ENCODE data around the gene CUL4A. TPM values are rescaled to one million over a fixed set of nuclear protein-coding genes. Genes with fewer than 3 reads are reported as not detected.
"Not testable (repeated sequence)": the region's sequence is repeated elsewhere in the genome, so short reads cannot be mapped to it uniquely, and the experiment has no call there.

The CUL4A gene
- total RNA-seq, 3 donors from 2014 or later (not counting 1 experiment from before 2014, with no cell fraction given), result 56.3 to 97.8 (median 97.7) TPM

- Histone ChIP-seq H3K4me1 (ENCODE audit: control insufficient read depth, insufficient read depth, low read length) (no peaks in the 10 kb centered on the region), H3K4me3 (ENCODE audit: low read length) (no peak overlapping the region), H3K9me3 (ENCODE audit: control insufficient read depth, insufficient read depth, low read length) (no peaks in the 10 kb centered on the region), H3K36me3 (ENCODE audit: control insufficient read depth, insufficient read depth, low read length) (peaks cover 84% of the 10 kb centered on the region), H3K27ac (ENCODE audit: low read length) (no peak overlapping the region), H3K27me3 (ENCODE audit: control insufficient read depth, insufficient read depth, low read length) (no peaks in the 10 kb centered on the region)
- TF ChIP-seq, protein P1, sequence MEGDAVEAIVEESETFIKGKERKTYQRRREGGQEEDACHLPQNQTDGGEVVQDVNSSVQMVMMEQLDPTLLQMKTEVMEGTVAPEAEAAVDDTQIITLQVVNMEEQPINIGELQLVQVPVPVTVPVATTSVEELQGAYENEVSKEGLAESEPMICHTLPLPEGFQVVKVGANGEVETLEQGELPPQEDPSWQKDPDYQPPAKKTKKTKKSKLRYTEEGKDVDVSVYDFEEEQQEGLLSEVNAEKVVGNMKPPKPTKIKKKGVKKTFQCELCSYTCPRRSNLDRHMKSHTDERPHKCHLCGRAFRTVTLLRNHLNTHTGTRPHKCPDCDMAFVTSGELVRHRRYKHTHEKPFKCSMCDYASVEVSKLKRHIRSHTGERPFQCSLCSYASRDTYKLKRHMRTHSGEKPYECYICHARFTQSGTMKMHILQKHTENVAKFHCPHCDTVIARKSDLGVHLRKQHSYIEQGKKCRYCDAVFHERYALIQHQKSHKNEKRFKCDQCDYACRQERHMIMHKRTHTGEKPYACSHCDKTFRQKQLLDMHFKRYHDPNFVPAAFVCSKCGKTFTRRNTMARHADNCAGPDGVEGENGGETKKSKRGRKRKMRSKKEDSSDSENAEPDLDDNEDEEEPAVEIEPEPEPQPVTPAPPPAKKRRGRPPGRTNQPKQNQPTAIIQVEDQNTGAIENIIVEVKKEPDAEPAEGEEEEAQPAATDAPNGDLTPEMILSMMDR (IDR thresholded peaks at IDR 0.05), result no peak
- Mint-ChIP-seq H3K9me3 (no peaks in the 10 kb centered on the region), H3K27me3 (ENCODE audit: low read depth in 2 of 2) (no peaks in the 10 kb centered on the region), H3K4me1 (no peaks in the 10 kb centered on the region), H3K27ac (no peak overlapping the region), H3K4me3 (no peak overlapping the region), H3K36me3 (peaks cover 26% of the 10 kb centered on the region)
- no peak for DNase-seq
- no peak for ATAC-seq
- WGBS (ENCODE audit: insufficient coverage), result 92% methylated on average over 5 of the region's 6 CpGs
- intact Hi-C loops (cut with micrococcal nuclease), result no loop called here
Measured at GRCh38 chr13:113243847-113244246, 34.4 kb downstream of the CUL4A start.

DNA sequence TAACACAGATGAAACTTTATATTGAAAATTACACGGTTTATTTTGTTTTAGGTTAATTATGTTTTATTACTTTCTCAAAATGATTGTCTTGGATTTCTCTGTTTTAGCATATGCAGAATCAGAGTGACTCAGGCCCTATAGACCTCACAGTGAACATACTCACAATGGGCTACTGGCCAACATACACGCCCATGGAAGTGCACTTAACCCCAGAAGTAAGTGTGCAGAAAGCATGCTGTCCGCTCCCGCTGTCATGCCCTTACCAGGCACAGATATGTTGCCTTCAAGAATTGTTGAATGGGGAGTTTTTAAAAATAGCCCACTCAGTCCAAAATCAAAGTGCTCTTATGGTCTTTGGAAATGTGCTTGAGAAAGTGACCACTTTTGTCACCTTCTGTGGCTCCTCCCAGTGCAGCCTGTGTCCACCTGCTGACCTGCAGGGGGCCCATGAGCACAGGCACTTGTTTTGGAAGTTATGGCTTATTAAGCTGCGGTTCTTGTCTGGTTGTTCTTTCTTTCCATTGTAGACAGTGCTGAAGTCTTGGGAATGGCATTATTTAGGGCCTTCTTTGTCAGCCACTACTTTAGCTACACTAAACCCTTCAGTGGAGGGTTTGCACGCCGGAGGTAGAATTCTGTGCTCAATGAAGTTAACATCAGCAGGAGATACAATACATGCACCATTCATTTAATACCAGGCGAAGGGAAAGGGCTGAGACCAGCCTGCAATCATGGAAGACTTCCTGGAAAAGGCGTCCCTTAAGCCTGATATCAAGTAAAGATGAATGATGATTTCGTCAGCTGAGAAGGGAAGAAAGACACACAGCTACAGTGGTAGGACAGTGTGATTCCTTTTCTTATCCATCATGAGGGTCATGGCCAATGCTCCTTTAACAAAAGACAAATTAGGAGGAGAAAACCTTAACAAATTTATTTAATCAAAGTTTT is 36.7 kb downstream of the CUL4A start:
- intact Hi-C loops (cut with micrococcal nuclease), result no loop called here
- Histone ChIP-seq H3K4me3 (ENCODE audit: low read length) (no peak overlapping the region), H3K9me3 (ENCODE audit: control insufficient read depth, insufficient read depth, low read length) (no peaks in the 10 kb centered on the region), H3K27me3 (ENCODE audit: control insufficient read depth, insufficient read depth, low read length) (no peaks in the 10 kb centered on the region), H3K36me3 (ENCODE audit: control insufficient read depth, insufficient read depth, low read length) (peaks cover 87% of the 10 kb centered on the region), H3K4me1 (ENCODE audit: control insufficient read depth, insufficient read depth, low read length) (no peaks in the 10 kb centered on the region), H3K27ac (ENCODE audit: low read length) (no peak overlapping the region)
- TF ChIP-seq, protein P1 (IDR thresholded peaks at IDR 0.05), result no peak
- WGBS (ENCODE audit: insufficient coverage), result 88% methylated on average over 9 of the region's 10 CpGs
- H3K27ac Mint-ChIP-seq, result no peak overlapping the region
- ATAC-seq (no peak), DNase-seq (no peak)
- H3K9me3 Mint-ChIP-seq, result no peaks in the 10 kb centered on the region
- H3K4me3 Mint-ChIP-seq, result no peak overlapping the region
- no peaks in the 10 kb centered on the region for H3K27me3 Mint-ChIP-seq (ENCODE audit: low read depth in 2 of 2)
- H3K36me3 Mint-ChIP-seq, result peaks cover 47% of the 10 kb centered on the region
- no peaks in the 10 kb centered on the region for H3K4me1 Mint-ChIP-seq

DNA sequence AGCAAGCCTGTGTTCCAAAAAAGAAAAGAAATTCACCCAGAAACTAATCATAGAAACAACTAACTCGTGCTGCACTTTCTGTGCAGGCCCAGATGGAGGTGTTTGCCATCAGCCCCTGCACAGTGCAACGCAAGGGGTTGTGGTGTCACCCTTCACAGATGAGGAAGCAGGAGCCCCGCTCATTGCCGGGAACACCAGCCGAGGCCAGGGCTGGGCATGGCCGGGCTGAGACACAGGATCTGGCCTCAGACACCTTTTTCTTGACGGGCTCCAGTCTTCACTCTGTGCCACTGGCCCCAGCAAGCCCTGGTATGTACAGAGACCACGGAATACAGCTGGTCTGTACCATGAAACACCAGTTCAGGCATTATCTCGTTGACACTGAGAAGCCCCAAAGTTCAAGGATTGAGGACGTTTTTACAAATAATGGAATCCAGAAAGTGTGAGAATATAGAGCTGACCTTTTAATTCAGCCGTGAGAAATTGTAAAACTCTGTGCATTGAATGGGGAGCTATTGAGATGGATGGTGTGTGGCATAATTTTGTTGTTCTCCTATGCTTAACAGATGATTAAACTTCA is 43.2 kb downstream of the CUL4A start:
- no peaks in the 10 kb centered on the region for H3K9me3 Mint-ChIP-seq
- Histone ChIP-seq H3K36me3 (ENCODE audit: control insufficient read depth, insufficient read depth, low read length) (peaks cover 64% of the 10 kb centered on the region), H3K4me1 (ENCODE audit: control insufficient read depth, insufficient read depth, low read length) (no peaks in the 10 kb centered on the region), H3K9me3 (ENCODE audit: control insufficient read depth, insufficient read depth, low read length) (no peaks in the 10 kb centered on the region), H3K4me3 (ENCODE audit: low read length) (no peak overlapping the region), H3K27me3 (ENCODE audit: control insufficient read depth, insufficient read depth, low read length) (no peaks in the 10 kb centered on the region), H3K27ac (ENCODE audit: low read length) (no peak overlapping the region)
- peaks cover 4 to 6% of the 10 kb centered on the region in 2 donors for H3K4me1 Mint-ChIP-seq
- no peak overlapping the region for H3K4me3 Mint-ChIP-seq
- peaks cover 40% of the 10 kb centered on the region for H3K36me3 Mint-ChIP-seq
- no peak overlapping the region for H3K27ac Mint-ChIP-seq
- DNase-seq (no peak), ATAC-seq (no peak)
- no peaks in the 10 kb centered on the region for H3K27me3 Mint-ChIP-seq (ENCODE audit: low read depth in 2 of 2)
- TF ChIP-seq, protein P1 (IDR thresholded peaks at IDR 0.05), result no peak
- WGBS (ENCODE audit: insufficient coverage), result 94% methylated on average over 11 of the region's 11 CpGs
- intact Hi-C loops (cut with micrococcal nuclease), result no loop called here

DNA sequence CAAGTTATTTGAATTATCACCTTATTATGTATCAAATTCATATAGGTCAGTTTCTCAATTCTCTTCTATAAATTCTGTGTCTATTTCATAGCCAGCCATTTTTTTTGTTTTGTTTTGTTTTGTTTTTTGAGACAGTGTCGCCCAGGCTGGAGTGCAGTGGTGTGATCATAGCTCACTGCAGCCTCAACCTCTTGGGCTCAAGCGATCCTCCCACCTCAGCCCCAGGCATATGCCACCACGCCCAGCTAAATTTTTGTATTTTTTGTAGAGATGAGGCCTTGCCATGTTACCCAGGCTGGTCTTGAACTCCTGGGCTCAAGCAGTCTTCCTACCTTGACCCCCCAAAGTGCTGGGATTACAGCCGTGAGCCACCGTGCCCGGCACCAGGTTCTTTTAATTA is 48.5 kb downstream of the CUL4A start:
- 99% methylated on average over 6 of the region's 6 CpGs for WGBS (ENCODE audit: insufficient coverage)
- H3K4me1 Mint-ChIP-seq; H3K9me3 Mint-ChIP-seq; H3K27me3 ChIP-seq (ENCODE audit: control insufficient read depth, insufficient read depth, low read length); H3K36me3 Mint-ChIP-seq; H3K4me3 Mint-ChIP-seq; H3K27me3 Mint-ChIP-seq (ENCODE audit: low read depth in 2 of 2); H3K4me3 ChIP-seq (ENCODE audit: low read length); H3K9me3 ChIP-seq (ENCODE audit: control insufficient read depth, insufficient read depth, low read length); H3K4me1 ChIP-seq (ENCODE audit: control insufficient read depth, insufficient read depth, low read length); H3K27ac Mint-ChIP-seq; DNase-seq; H3K27ac ChIP-seq (ENCODE audit: low read length); intact Hi-C loops (cut with micrococcal nuclease); ATAC-seq: not testable (repeated sequence)
- peaks cover 52% of the 10 kb centered on the region for H3K36me3 ChIP-seq (ENCODE audit: control insufficient read depth, insufficient read depth, low read length)

Data from natural killer cell (primary cell).